GM12878 (cell line): ENCODE data around the gene ARPC1B. TPM values are rescaled to one million over a fixed set of nuclear protein-coding genes. Genes with fewer than 3 reads are reported as not detected.

Source experiments
- ATAC-seq: fragments of 200-7000 bp; cut with Tn5 transposase; 3 replicates; pipeline ENCODE4 v1.9.1; 2020; ENCODE audit warnings: mild to moderate bottlenecking, moderate library complexity
- BruUV-seq: library from RNA; stranded (reverse); fragments of 400-500 nt; replicated peaks from 2 replicates; lab custom pipeline; 2021; lab: Mats Ljungman, UMichigan
- CTCF ChIA-PET: fragments of 300-600 bp; sonication (Branson Sonifier 250); formaldehyde crosslinking; extraction: SDS; loops from one replicate; lab custom pipeline; 2021; ENCODE audit warnings: inconsistent platforms; lab: Yijun Ruan, JAX
- POLR2A ChIA-PET: fragments of 350-600 bp; formaldehyde crosslinking; extraction: SDS; loops from one replicate; lab custom pipeline; 2021; ENCODE audit warnings: inconsistent platforms; lab: Charles Lee
- RAD21 ChIA-PET: fragments of 300-600 bp; sonication (Branson Sonifier 250); formaldehyde crosslinking; loops from one replicate; lab custom pipeline; 2023; ENCODE audit warnings: antibody characterized with exemption; ENCODE audit not compliant: unreplicated experiment; lab: Charles Lee
- SMC1A ChIA-PET: fragments of 300-600 bp; sonication (Branson Sonifier 250); formaldehyde crosslinking; loops from one replicate; lab custom pipeline; 2023; ENCODE audit not compliant: unreplicated experiment, uncharacterized antibody; lab: Charles Lee
- DNase-seq: peaks from one replicate; pipeline ENCODE4 v3.0.0-alpha.2; 2011; ENCODE audit warnings: low read depth, low spot score
- FAIRE-seq: peaks from 3 replicates; lab custom pipeline; 2011; peaks lifted over from hg19 to GRCh38; lab: Jason Lieb, UNC
- H2AFZ ChIP-seq: 2 replicates; pipeline ENCODE4 v1.6.0; 2011; ENCODE audit warnings: low read depth, low read length, control low read depth; ENCODE audit not compliant: control insufficient read depth
- H3K27ac ChIP-seq: 2 replicates; pipeline ENCODE4 v1.5.1; 2011; ENCODE audit warnings: control low read depth; ENCODE audit not compliant: control insufficient read depth, insufficient read depth
- H3K27me3 ChIP-seq, 2 experiments: replicated peaks in 1 of 2; 2 replicates each; pipeline versions ENCODE4 v1.6.0 to v1.6.1; 2011; ENCODE audit warnings: low read length in 1 of 2; ENCODE audit not compliant: control insufficient read depth in 2 of 2, insufficient read depth in 2 of 2
- H3K36me3 ChIP-seq, 2 experiments: 2 replicates each; pipeline ENCODE4 v1.5.1; 2011; ENCODE audit warnings: low read length in 1 of 2; ENCODE audit not compliant: control insufficient read depth in 2 of 2, insufficient read depth in 2 of 2
- H3K4me1 ChIP-seq: 2 replicates; pipeline ENCODE4 v1.6.1; 2011; ENCODE audit warnings: mild to moderate bottlenecking, low read length, moderate library complexity, mixed read lengths; ENCODE audit not compliant: control insufficient read depth, insufficient read depth
- H3K4me2 ChIP-seq: 2 replicates; pipeline ENCODE4 v1.6.0; 2011; ENCODE audit warnings: control low read depth; ENCODE audit not compliant: control insufficient read depth, insufficient read depth
- H3K4me3 ChIP-seq: fragments of 200-600 bp; sonication (generic); 2 replicates; pipeline ENCODE4 v1.5.1; 2016
- H3K79me2 ChIP-seq: 2 replicates; pipeline ENCODE4 v1.6.0; 2011; ENCODE audit warnings: low read length; ENCODE audit not compliant: control insufficient read depth, insufficient read depth
- H3K9ac ChIP-seq: 2 replicates; pipeline ENCODE4 v1.8.0; 2011; ENCODE audit warnings: low read length, control low read depth, mixed read lengths; ENCODE audit not compliant: control insufficient read depth, insufficient read depth
- H3K9me3 ChIP-seq: replicated peaks from 3 replicates; pipeline ENCODE4 v1.5.1; 2011; ENCODE audit warnings: mild to moderate bottlenecking, low read length; ENCODE audit not compliant: control insufficient read depth, insufficient read depth
- H4K20me1 ChIP-seq: 2 replicates; pipeline ENCODE4 v1.6.0; 2011; ENCODE audit not compliant: control insufficient read depth, insufficient read depth
- BMI1 ChIP-seq: fragments of 450-650 bp; IDR thresholded peaks from 2 replicates; pipeline ENCODE4 v1.6.1; 2016; ENCODE audit warnings: mild to moderate bottlenecking, moderate library complexity, borderline replicate concordance
- EP300 ChIP-seq, 2 experiments: fragments of 150-350 bp in 1 of 2; IDR thresholded peaks; 2 replicates each; pipeline ENCODE4 v1.6.1; 2011 to 2012; ENCODE audit warnings: low read depth in 2 of 2, low read length in 2 of 2, borderline replicate concordance in 1 of 2, improper control_type of control experiment in 1 of 2, inconsistent platforms in 1 of 2; ENCODE audit not compliant: control insufficient read depth in 1 of 2
- FOXK2 ChIP-seq: fragments of 450-650 bp; IDR thresholded peaks from 2 replicates; pipeline ENCODE4 v1.6.1; 2017; ENCODE audit warnings: mild to moderate bottlenecking, moderate library complexity
- RAD51 ChIP-seq: fragments of 450-650 bp; IDR thresholded peaks from 2 replicates; pipeline ENCODE4 v1.6.1; 2016; ENCODE audit warnings: moderate library complexity, mild to moderate bottlenecking, inconsistent platforms
- RBBP5 ChIP-seq: fragments of 200-600 bp; sonication (generic); conservative IDR thresholded peaks from 2 replicates; pipeline ENCODE4 v1.6.1; 2016
- RUNX3 ChIP-seq: IDR thresholded peaks from 2 replicates; pipeline ENCODE4 v1.6.1; 2012; ENCODE audit warnings: low read length, inconsistent platforms
- SREBF2 ChIP-seq: IDR thresholded peaks from 2 replicates; pipeline ENCODE4 v1.6.1; 2012; ENCODE audit warnings: mild to moderate bottlenecking, low read length
- TAF1 ChIP-seq: IDR thresholded peaks from 2 replicates; pipeline ENCODE4 v1.6.1; 2011; ENCODE audit warnings: mild to moderate bottlenecking, low read depth, low read length, borderline replicate concordance
- ZNF622 ChIP-seq: fragments of 450-650 bp; IDR thresholded peaks from 2 replicates; pipeline ENCODE4 v1.6.1; 2017; ENCODE audit warnings: mild to moderate bottlenecking, inconsistent platforms
- WGBS: methylation state at CpG from one replicate; pipeline ENCODE4 v1.1.6; 2016; ENCODE audit warnings: low lambda C conversion rate; ENCODE audit not compliant: insufficient replicate concordance, insufficient coverage; ENCODE audit errors: missing lambda C conversion rate; 5-methylcytosine and 5-hydroxymethylcytosine counted together
- in situ Hi-C: fragments of 300-500 bp; cut with MboI; formaldehyde crosslinking; loops from 9 replicates; pipeline ENCODE4 v1.14.3; 2018; ENCODE audit warnings: mixed read lengths
- intact Hi-C: fragments of 100-400 bp; cut with micrococcal nuclease; formaldehyde crosslinking; loops from one replicate; pipeline ENCODE4 v1.14.2; 2022; ENCODE audit not compliant: unreplicated experiment
- polyA plus RNA-seq, 11 experiments: library from polyadenylated mRNA; depleted of rRNA in 4 of 11; unstranded in 6 of 11; stranded (reverse) in 5 of 11; fragments of >200 nt; fragmentation: Nextera tagmentation in 4 of 11; fragmentation: Illumina TruSeq in 1 of 11; extraction: Ambion mirVana in 4 of 11; extraction: Trizol in 1 of 11; gene quantifications; 1 replicate in 1 of 11; 2 replicates in 10 of 11; pipeline versions ENCODE4 v1.2.1 to v1.2.3, GENCODE V29; 2011 to 2016; ENCODE audit warnings: inconsistent platforms in 2 of 11, missing spikeins in 2 of 11, low read depth in 1 of 11
- total RNA-seq, 4 experiments: library from RNA; depleted of rRNA in 3 of 4; stranded (reverse); fragments of >200 nt in 3 of 4; fragmentation: Illumina TruSeq in 1 of 4; extraction: Trizol in 1 of 4; gene quantifications; 2 replicates each; pipeline versions ENCODE4 v1.2.1 to v1.2.3, GENCODE V29; 2013 to 2021
- TF ChIP-seq, protein P1 (sequence below): IDR thresholded peaks from 2 replicates; pipeline ENCODE4 v1.6.1; 2012; ENCODE audit warnings: low read depth, low read length, improper control_type of control experiment
- TF ChIP-seq, protein P2 (sequence below): fragments of 450-650 bp; IDR thresholded peaks from 2 replicates; pipeline ENCODE4 v1.6.1; 2017; ENCODE audit warnings: mild to moderate bottlenecking, moderate library complexity

Gene ARPC1B
- total and polyA plus RNA-seq, 10 of the 15 experiments (the other 5 are each of a cell fraction or from before 2014, with no cell fraction given), result 14.1 to 762 (median 387) TPM

DNA sequence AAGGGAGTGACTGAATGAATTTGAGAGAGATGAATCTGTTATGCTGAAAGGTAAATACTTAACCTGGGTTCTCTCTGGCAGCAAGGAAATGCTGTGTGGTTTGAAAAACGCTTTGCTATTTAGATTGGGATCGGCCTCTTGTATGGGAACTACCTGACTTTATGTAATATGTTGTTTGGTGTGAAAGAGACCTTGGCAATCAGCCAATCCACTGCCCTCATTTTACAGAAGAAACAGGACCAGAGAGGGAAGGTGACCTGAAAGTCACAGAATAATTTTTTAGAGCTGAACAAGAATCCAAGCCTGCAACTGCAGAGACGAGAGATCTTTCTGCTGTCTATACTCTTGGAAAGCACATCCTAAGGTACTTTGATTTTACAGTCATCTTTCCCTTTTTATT lies 35.3 kb downstream of the ARPC1B start:
- ChIA-PET RAD21 (interaction anchor here (1.3 to 2.7 kb wide), 4 partner anchors 28 to 45 kb away, joined by 7 to 8 read pairs (median 7); partner anchors contain the start of genes CPSF4 and PTCD1), CTCF (interaction anchor here (4.6 kb wide), 1 partner anchor 44 kb away, joined by 31 read pairs; no protein-coding TSS in a partner anchor), POLR2A (interaction anchor here (0.6 to 4.9 kb wide), 7 partner anchors 10 to 436 kb away, joined by 3 to 51 read pairs (median 5); partner anchors contain the start of gene ZNF394), SMC1A (interaction anchor here (0.7 to 3.2 kb wide), 2 partner anchors 30 to 50 kb away, joined by 3 to 20 read pairs; no protein-coding TSS in a partner anchor)
- Histone ChIP-seq H2AFZ (no peak overlapping the region), H4K20me1 (no peaks in the 10 kb centered on the region), H3K9ac (peak overlapping the region; percentile 98), H3K4me3 (peak overlapping the region; percentile 100), H3K79me2 (peaks cover 61% of the 10 kb centered on the region), H3K36me3 (peaks cover 6 to 19% of the 10 kb centered on the region in 2 experiments), H3K4me2 (peak overlapping the region; percentile 58), H3K4me1 (peaks cover 12% of the 10 kb centered on the region), H3K27ac (peak overlapping the region; percentile 99; the same call in 1 of the 2 replicates), H3K9me3 (no peaks in the 10 kb centered on the region), H3K27me3 (no peaks in the 10 kb centered on the region)
- in situ Hi-C loops, result no loop called here
- FAIRE-seq (no peak), ATAC-seq (no peak), DNase-seq (no peak)
- TF ChIP-seq, protein P1, sequence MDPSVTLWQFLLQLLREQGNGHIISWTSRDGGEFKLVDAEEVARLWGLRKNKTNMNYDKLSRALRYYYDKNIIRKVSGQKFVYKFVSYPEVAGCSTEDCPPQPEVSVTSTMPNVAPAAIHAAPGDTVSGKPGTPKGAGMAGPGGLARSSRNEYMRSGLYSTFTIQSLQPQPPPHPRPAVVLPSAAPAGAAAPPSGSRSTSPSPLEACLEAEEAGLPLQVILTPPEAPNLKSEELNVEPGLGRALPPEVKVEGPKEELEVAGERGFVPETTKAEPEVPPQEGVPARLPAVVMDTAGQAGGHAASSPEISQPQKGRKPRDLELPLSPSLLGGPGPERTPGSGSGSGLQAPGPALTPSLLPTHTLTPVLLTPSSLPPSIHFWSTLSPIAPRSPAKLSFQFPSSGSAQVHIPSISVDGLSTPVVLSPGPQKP, result no peak
- TF ChIP-seq SREBF2 (no peak), EP300 (IDR thresholded peaks at IDR 0.05; ENCODE audit: borderline replicate concordance in 1 of 2, control insufficient read depth in 1 of 2, low read depth in 2 of 2, low read length in 2 of 2) (no peak), RBBP5 (no peak), FOXK2 (no peak), RUNX3 (no peak), TAF1 (no peak), RAD51 (no peak), ZNF622 (no peak), BMI1 (no peak)
- TF ChIP-seq, protein P2, sequence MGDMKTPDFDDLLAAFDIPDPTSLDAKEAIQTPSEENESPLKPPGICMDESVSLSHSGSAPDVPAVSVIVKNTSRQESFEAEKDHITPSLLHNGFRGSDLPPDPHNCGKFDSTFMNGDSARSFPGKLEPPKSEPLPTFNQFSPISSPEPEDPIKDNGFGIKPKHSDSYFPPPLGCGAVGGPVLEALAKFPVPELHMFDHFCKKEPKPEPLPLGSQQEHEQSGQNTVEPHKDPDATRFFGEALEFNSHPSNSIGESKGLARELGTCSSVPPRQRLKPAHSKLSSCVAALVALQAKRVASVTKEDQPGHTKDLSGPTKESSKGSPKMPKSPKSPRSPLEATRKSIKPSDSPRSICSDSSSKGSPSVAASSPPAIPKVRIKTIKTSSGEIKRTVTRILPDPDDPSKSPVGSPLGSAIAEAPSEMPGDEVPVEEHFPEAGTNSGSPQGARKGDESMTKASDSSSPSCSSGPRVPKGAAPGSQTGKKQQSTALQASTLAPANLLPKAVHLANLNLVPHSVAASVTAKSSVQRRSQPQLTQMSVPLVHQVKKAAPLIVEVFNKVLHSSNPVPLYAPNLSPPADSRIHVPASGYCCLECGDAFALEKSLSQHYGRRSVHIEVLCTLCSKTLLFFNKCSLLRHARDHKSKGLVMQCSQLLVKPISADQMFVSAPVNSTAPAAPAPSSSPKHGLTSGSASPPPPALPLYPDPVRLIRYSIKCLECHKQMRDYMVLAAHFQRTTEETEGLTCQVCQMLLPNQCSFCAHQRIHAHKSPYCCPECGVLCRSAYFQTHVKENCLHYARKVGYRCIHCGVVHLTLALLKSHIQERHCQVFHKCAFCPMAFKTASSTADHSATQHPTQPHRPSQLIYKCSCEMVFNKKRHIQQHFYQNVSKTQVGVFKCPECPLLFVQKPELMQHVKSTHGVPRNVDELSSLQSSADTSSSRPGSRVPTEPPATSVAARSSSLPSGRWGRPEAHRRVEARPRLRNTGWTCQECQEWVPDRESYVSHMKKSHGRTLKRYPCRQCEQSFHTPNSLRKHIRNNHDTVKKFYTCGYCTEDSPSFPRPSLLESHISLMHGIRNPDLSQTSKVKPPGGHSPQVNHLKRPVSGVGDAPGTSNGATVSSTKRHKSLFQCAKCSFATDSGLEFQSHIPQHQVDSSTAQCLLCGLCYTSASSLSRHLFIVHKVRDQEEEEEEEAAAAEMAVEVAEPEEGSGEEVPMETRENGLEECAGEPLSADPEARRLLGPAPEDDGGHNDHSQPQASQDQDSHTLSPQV, result no peak
- 2% methylated on average over 3 of the region's 3 CpGs for WGBS
- BruUV-seq, result no TSS peak
- intact Hi-C loops, result loop anchor here (2.0 to 5.0 kb wide), 2 partner anchors 29 to 38 kb away; partner anchors contain the start of gene ARPC1B
